Measurements from ENCODE around the gene HELZ2.

GRCh38 chr20:63576311-63576710 is 2.3 kb upstream of the HELZ2 start:
- TF ChIP-seq, protein P1, sequence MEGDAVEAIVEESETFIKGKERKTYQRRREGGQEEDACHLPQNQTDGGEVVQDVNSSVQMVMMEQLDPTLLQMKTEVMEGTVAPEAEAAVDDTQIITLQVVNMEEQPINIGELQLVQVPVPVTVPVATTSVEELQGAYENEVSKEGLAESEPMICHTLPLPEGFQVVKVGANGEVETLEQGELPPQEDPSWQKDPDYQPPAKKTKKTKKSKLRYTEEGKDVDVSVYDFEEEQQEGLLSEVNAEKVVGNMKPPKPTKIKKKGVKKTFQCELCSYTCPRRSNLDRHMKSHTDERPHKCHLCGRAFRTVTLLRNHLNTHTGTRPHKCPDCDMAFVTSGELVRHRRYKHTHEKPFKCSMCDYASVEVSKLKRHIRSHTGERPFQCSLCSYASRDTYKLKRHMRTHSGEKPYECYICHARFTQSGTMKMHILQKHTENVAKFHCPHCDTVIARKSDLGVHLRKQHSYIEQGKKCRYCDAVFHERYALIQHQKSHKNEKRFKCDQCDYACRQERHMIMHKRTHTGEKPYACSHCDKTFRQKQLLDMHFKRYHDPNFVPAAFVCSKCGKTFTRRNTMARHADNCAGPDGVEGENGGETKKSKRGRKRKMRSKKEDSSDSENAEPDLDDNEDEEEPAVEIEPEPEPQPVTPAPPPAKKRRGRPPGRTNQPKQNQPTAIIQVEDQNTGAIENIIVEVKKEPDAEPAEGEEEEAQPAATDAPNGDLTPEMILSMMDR (IDR thresholded peaks at IDR 0.05; ENCODE audit: low read depth, low read length), result no peak
- no peak for TF ChIP-seq MAX (IDR thresholded peaks at IDR 0.05; ENCODE audit: low read depth, low read length)

All from NB4 (cell line).